ENCODE measurements around the gene DEAF1. TPM values are rescaled to one million over a fixed set of nuclear protein-coding genes. Genes with fewer than 3 reads are reported as not detected.

DEAF1 gene
- polyA plus RNA-seq, 3 donors from 2014 or later = 17.8 to 31.6 (median 18.6) TPM

- peak overlapping the region; percentile 62 to 75 (median 70) for H3K4me3 Mint-ChIP-seq
- H3K9me3 Mint-ChIP-seq = no peaks in the 10 kb centered on the region
- DNase-seq = peak; percentile 46 to 52 (median 51)
- no peaks in the 10 kb centered on the region for H3K36me3 Mint-ChIP-seq
- H3K4me1 Mint-ChIP-seq = peaks cover 7% of the 10 kb centered on the region in 2 donors
- peaks cover 5 to 7% (median 6%) of the 10 kb centered on the region in 3 donors for H3K27me3 Mint-ChIP-seq (ENCODE audit: low read depth in 3 of 3)
- H3K27ac Mint-ChIP-seq = no peak overlapping the region
Measured at GRCh38 chr11:726278-727220, 31.5 kb upstream of the DEAF1 start.

- H3K9me3 Mint-ChIP-seq = no peaks in the 10 kb centered on the region
- DNase-seq = no peak
- peaks cover 7 to 9% of the 10 kb centered on the region in 2 donors for H3K4me1 Mint-ChIP-seq
- peaks cover 5 to 7% (median 6%) of the 10 kb centered on the region in 3 donors for H3K27me3 Mint-ChIP-seq (ENCODE audit: low read depth in 3 of 3)
- H3K4me3 Mint-ChIP-seq = peak overlapping the region in 3 of 5 donors; percentile 53 to 75 (median 71)
- H3K27ac Mint-ChIP-seq = no peak overlapping the region
- H3K36me3 Mint-ChIP-seq = no peaks in the 10 kb centered on the region
Measured at GRCh38 chr11:725624-726202, 30.7 kb upstream of the DEAF1 start.

GRCh38 chr11:724778-725386, 29.9 kb upstream of the DEAF1 start:
- Mint-ChIP-seq H3K9me3 (no peaks in the 10 kb centered on the region), H3K27me3 (ENCODE audit: low read depth in 3 of 3) (peaks cover 6 to 10% (median 6%) of the 10 kb centered on the region in 3 donors), H3K4me3 (peak overlapping the region in 3 of 5 donors; percentile 53 to 65 (median 59)), H3K27ac (no peak overlapping the region), H3K36me3 (no peaks in the 10 kb centered on the region), H3K4me1 (peaks cover 7 to 9% of the 10 kb centered on the region in 2 donors)
- DNase-seq = no peak

GRCh38 chr11:724049-724777, 29.2 kb upstream of the DEAF1 start:
- Mint-ChIP-seq H3K4me1 (peaks cover 7 to 9% of the 10 kb centered on the region in 2 donors), H3K36me3 (no peaks in the 10 kb centered on the region), H3K4me3 (peak overlapping the region in 1 of 5 donors; percentile 59), H3K27ac (no peak overlapping the region), H3K9me3 (no peaks in the 10 kb centered on the region), H3K27me3 (ENCODE audit: low read depth in 3 of 3) (peaks cover 6 to 10% (median 7%) of the 10 kb centered on the region in 3 donors)
- DNase-seq = no peak

- peaks cover 7 to 9% of the 10 kb centered on the region in 2 donors for H3K4me1 Mint-ChIP-seq
- H3K27me3 Mint-ChIP-seq (ENCODE audit: low read depth in 3 of 3) = peaks cover 6 to 12% (median 8%) of the 10 kb centered on the region in 3 donors
- no peaks in the 10 kb centered on the region for H3K36me3 Mint-ChIP-seq
- H3K27ac Mint-ChIP-seq = peak overlapping the region in 3 of 6 donors; percentile 37 to 69 (median 57)
- H3K4me3 Mint-ChIP-seq = peak overlapping the region; percentile 55 to 90 (median 74)
- H3K9me3 Mint-ChIP-seq = no peaks in the 10 kb centered on the region
- peak; percentile 60 to 66 (median 65) for DNase-seq
Measured at GRCh38 chr11:723120-723883, 28.3 kb upstream of the DEAF1 start.

- Mint-ChIP-seq H3K9me3 (no peaks in the 10 kb centered on the region), H3K4me1 (peaks cover 7 to 9% of the 10 kb centered on the region in 2 donors), H3K36me3 (no peaks in the 10 kb centered on the region), H3K4me3 (no peak overlapping the region), H3K27ac (no peak overlapping the region), H3K27me3 (ENCODE audit: low read depth in 3 of 3) (peaks cover 6 to 12% (median 11%) of the 10 kb centered on the region in 3 donors)
- no peak for DNase-seq
Measured at GRCh38 chr11:722346-722811, 27.4 kb upstream of the DEAF1 start.

- H3K9me3 Mint-ChIP-seq = no peaks in the 10 kb centered on the region
- H3K27ac Mint-ChIP-seq = no peak overlapping the region
- H3K4me3 Mint-ChIP-seq = peak overlapping the region in 2 of 5 donors; percentile 12 to 52
Measured at GRCh38 chr11:721741-722345, 26.8 kb upstream of the DEAF1 start.

GRCh38 chr11:721247-721740, 26.3 kb upstream of the DEAF1 start:
- no peak for DNase-seq
- no peaks in the 10 kb centered on the region for H3K36me3 Mint-ChIP-seq
- no peaks in the 10 kb centered on the region for H3K9me3 Mint-ChIP-seq
- peak overlapping the region in 3 of 5 donors; percentile 12 to 63 (median 52) for H3K4me3 Mint-ChIP-seq
- no peak overlapping the region for H3K27ac Mint-ChIP-seq
- H3K4me1 Mint-ChIP-seq = peaks cover 6 to 7% of the 10 kb centered on the region in 2 donors
- H3K27me3 Mint-ChIP-seq (ENCODE audit: low read depth in 3 of 3) = peaks cover 6 to 12% (median 11%) of the 10 kb centered on the region in 3 donors

More at GRCh38 chr11:721741-722345, 26.8 kb upstream of the DEAF1 start:
- Mint-ChIP-seq H3K36me3 (no peaks in the 10 kb centered on the region), H3K27me3 (ENCODE audit: low read depth in 3 of 3) (peaks cover 6 to 12% (median 11%) of the 10 kb centered on the region in 3 donors), H3K4me1 (peaks cover 7 to 8% of the 10 kb centered on the region in 2 donors)
- peak in 1 of 3 donors; percentile 21 for DNase-seq

GRCh38 chr11:720642-721246, 25.7 kb upstream of the DEAF1 start:
- Mint-ChIP-seq H3K36me3 (no peaks in the 10 kb centered on the region), H3K4me3 (peak overlapping the region in 2 of 5 donors; percentile 39 to 65), H3K27ac (no peak overlapping the region), H3K4me1 (peaks cover 6 to 7% of the 10 kb centered on the region in 2 donors), H3K9me3 (no peaks in the 10 kb centered on the region), H3K27me3 (ENCODE audit: low read depth in 3 of 3) (peaks cover 6 to 12% (median 11%) of the 10 kb centered on the region in 3 donors)
- DNase-seq = no peak

GRCh38 chr11:720017-720641, 25.1 kb upstream of the DEAF1 start:
- Mint-ChIP-seq H3K4me1 (peaks cover 6 to 7% of the 10 kb centered on the region in 2 donors), H3K27me3 (ENCODE audit: low read depth in 3 of 3) (peaks cover 6 to 14% (median 11%) of the 10 kb centered on the region in 3 donors), H3K36me3 (no peaks in the 10 kb centered on the region), H3K4me3 (peak overlapping the region in 4 of 5 donors; percentile 21 to 65 (median 34)), H3K9me3 (no peaks in the 10 kb centered on the region), H3K27ac (no peak overlapping the region)
- no peak for DNase-seq

- Mint-ChIP-seq H3K27ac (no peak overlapping the region), H3K27me3 (ENCODE audit: low read depth in 3 of 3) (peaks cover 6 to 14% (median 11%) of the 10 kb centered on the region in 3 donors), H3K4me3 (peak overlapping the region in 4 of 5 donors; percentile 21 to 63 (median 38)), H3K36me3 (no peaks in the 10 kb centered on the region), H3K4me1 (peaks cover 6 to 7% of the 10 kb centered on the region in 2 donors), H3K9me3 (no peaks in the 10 kb centered on the region)
- no peak for DNase-seq
Measured at GRCh38 chr11:719214-720016, 24.4 kb upstream of the DEAF1 start.

All from immature natural killer cell (primary cell).